AG04450 (cell line): ENCODE results near the gene GORAB. TPM values are rescaled to one million over a fixed set of nuclear protein-coding genes. Genes with fewer than 3 reads are reported as not detected.

Experiments used
- CTCF ChIA-PET: fragments of 300-600, 350-600 bp; formaldehyde crosslinking; extraction: SDS; loops from one replicate; lab custom pipeline; 2022; ENCODE audit warnings: antibody characterized with exemption, inconsistent platforms; lab: Charles Lee
- POLR2A ChIA-PET: fragments of 350-600 bp; formaldehyde crosslinking; extraction: SDS; loops from one replicate; lab custom pipeline; 2021; ENCODE audit warnings: antibody characterized with exemption, inconsistent platforms; lab: Yijun Ruan, JAX
- DNase-seq: peaks from one replicate; pipeline ENCODE4 v3.0.0-alpha.2; 2011; ENCODE audit warnings: low read depth, low spot score
- H3K27ac ChIP-seq: one replicate; pipeline ENCODE4 v1.5.1; 2012; ENCODE audit warnings: low read depth, low read length, control low read depth
- H3K27me3 ChIP-seq: one replicate; pipeline ENCODE4 v1.6.0; 2012; ENCODE audit warnings: low read length; ENCODE audit not compliant: control insufficient read depth, insufficient read depth
- H3K4me3 ChIP-seq: 2 replicates; pipeline ENCODE4 v1.5.1; 2011; ENCODE audit warnings: mild to moderate bottlenecking, low read depth, low read length, control low read depth
- H3K9me3 ChIP-seq: 2 replicates; pipeline ENCODE4 v1.5.1; 2012; ENCODE audit warnings: low read length; ENCODE audit not compliant: control insufficient read depth, insufficient read depth
- polyA plus RNA-seq: library from polyadenylated mRNA; depleted of rRNA; stranded (reverse); fragments of >200 nt; gene quantifications from 2 replicates; pipeline ENCODE4 v1.2.3, GENCODE V29; 2011
- TF ChIP-seq, protein P1 (sequence below): IDR thresholded peaks from 2 replicates; pipeline ENCODE4 v1.5.1; 2011; ENCODE audit warnings: low read depth, low read length, control low read depth, inconsistent platforms

Gene GORAB
- polyA plus RNA-seq, 1 experiment = 23.5 TPM

DNA sequence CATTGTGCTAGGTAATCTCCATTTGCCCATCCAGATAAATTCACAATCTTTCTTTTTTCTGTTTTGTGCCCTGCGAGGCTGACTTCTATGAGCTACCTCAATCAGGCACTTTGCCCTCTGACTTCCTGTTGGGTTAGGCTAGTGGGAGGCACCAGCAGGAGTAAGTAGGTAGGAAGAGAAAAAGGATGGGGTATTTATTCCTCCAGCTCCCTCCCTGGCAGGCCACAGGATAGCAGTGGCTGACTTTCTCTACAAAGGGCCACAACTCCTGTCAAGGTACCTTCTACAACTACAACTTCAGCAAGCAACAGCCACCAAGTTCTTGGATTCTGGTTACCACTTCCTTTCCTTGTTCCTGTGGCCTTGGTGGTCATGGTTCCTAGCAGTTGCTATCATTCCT lies 18.8 kb upstream of the GORAB start:
- TF ChIP-seq, protein P1, sequence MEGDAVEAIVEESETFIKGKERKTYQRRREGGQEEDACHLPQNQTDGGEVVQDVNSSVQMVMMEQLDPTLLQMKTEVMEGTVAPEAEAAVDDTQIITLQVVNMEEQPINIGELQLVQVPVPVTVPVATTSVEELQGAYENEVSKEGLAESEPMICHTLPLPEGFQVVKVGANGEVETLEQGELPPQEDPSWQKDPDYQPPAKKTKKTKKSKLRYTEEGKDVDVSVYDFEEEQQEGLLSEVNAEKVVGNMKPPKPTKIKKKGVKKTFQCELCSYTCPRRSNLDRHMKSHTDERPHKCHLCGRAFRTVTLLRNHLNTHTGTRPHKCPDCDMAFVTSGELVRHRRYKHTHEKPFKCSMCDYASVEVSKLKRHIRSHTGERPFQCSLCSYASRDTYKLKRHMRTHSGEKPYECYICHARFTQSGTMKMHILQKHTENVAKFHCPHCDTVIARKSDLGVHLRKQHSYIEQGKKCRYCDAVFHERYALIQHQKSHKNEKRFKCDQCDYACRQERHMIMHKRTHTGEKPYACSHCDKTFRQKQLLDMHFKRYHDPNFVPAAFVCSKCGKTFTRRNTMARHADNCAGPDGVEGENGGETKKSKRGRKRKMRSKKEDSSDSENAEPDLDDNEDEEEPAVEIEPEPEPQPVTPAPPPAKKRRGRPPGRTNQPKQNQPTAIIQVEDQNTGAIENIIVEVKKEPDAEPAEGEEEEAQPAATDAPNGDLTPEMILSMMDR = no peak
- POLR2A ChIA-PET = no interaction called here
- CTCF ChIA-PET = no interaction called here

DNA sequence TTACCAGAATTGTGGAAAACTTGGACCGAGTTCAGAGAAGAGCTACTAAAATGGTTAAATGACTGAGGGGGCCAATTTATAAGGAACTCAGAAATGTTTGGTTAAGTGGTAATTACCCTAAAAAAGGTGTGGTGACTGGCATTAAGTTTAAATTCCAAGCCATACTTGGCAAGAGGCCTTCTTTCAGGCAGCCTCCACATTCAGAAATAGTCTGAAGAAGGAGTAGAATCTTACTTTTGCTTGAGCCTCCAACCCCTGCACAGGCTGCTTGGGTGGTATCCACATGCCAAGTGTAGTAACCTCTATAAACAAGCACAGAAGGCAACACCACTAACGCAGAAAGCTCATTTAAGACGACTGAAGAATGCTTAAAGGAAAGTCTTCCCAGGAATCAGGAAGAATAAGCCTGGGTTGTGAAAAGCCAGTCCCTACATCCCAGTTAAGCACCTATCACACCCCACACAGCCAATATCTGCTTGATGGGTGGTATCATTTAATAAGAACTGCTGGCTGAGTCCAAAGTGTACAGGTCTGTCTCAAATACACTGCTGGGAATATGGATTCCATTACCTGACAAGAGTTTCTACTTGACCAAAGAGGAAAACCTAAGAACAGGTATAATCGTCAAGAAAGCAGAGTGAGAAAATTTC lies 13.7 kb upstream of the GORAB start:
- H3K9me3 ChIP-seq = no peaks in the 10 kb centered on the region
- CTCF ChIA-PET = no interaction called here
- no peak overlapping the region for H3K27ac ChIP-seq
- H3K4me3 ChIP-seq = no peak overlapping the region
- POLR2A ChIA-PET = no interaction called here
- TF ChIP-seq, protein P1 = no peak
- H3K27me3 ChIP-seq = no peaks in the 10 kb centered on the region
- no peak for DNase-seq

More for the DNA sequence above, 18.8 kb upstream of the GORAB start:
- no peak overlapping the region for H3K4me3 ChIP-seq
- DNase-seq = no peak
- no peaks in the 10 kb centered on the region for H3K9me3 ChIP-seq
- no peak overlapping the region for H3K27ac ChIP-seq
- H3K27me3 ChIP-seq = no peaks in the 10 kb centered on the region

DNA sequence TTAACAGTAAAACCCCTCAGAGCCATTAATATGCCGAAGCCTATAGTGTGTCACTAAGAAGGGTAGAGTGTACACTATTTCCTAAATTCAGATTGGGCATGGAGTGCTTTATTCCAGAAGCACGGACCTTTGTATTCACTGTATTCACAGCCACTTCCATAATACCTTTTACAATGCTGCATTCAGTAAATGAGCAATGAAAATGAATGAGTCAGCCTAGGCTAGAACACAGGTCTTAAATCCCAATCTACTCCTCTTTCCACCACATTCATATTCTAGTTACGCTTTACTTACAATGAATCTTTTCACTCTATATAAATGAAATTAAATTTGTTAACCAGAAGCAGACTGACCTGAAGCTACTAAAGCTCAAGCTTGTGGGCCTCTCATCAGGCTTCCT lies 13.0 kb upstream of the GORAB start:
- CTCF ChIA-PET = no interaction called here
- POLR2A ChIA-PET = no interaction called here
- Histone ChIP-seq H3K9me3 (no peaks in the 10 kb centered on the region), H3K4me3 (no peak overlapping the region), H3K27ac (no peak overlapping the region), H3K27me3 (no peaks in the 10 kb centered on the region)
- TF ChIP-seq, protein P1 = no peak
- DNase-seq = no peak

DNA sequence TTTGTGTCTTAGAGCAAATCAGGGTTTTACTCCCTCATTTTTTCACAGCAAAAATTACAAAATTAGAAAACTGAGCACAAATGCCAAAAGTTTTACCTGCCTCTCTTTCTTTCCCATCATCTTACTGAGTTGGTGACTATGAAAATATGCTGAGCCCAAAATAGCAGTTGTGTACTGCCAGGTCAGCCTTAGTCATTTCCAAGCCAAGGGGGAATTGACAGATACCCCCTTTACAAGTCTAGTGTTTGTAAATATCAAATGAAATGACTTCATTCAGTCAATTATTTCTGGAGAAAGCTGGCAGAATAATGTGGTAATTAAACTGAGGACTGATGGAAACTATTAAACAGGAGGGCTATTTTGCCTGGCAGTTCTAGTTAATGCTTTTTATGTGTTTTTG lies 11.4 kb upstream of the GORAB start:
- no peaks in the 10 kb centered on the region for H3K9me3 ChIP-seq
- POLR2A ChIA-PET = no interaction called here
- CTCF ChIA-PET = interaction anchor here (0.6 to 1.4 kb wide), 2 partner anchors 172 to 446 kb away, joined by 3 read pairs; partner anchors contain the start of gene KIFAP3
- no peaks in the 10 kb centered on the region for H3K27me3 ChIP-seq
- DNase-seq = no peak
- no peak overlapping the region for H3K27ac ChIP-seq
- H3K4me3 ChIP-seq = no peak overlapping the region
- TF ChIP-seq, protein P1 = no peak

DNA sequence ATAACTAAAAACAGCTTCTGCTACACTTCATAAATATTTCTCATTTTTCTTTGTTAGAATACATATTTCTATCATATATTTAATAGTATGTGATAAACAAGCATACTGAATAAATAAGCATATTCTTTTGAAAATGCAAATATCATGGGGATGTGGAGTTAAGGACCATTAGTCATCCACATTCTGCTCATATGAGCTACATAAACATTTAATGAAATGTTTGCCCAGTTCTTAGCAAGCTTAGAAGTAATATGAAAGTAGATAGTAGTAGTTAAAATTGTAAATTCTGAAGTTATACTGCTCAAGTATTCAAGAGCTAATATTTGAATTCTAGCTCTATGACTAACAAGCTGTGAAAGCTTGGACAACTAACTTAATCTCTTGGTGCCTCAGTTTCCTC lies 10.1 kb upstream of the GORAB start:
- CTCF ChIA-PET = interaction anchor here (1.4 kb wide), 1 partner anchor 447 kb away, joined by 3 read pairs; the partner anchor contains the start of gene KIFAP3
- no peak overlapping the region for H3K27ac ChIP-seq

More for the DNA sequence above, 10.1 kb upstream of the GORAB start:
- POLR2A ChIA-PET = interaction anchor here (1.1 kb wide), 1 partner anchor 10 kb away, joined by 4 read pairs; the partner anchor contains the start of gene GORAB
- no peaks in the 10 kb centered on the region for H3K27me3 ChIP-seq
- TF ChIP-seq, protein P1 = no peak
- DNase-seq = no peak
- H3K9me3 ChIP-seq = no peaks in the 10 kb centered on the region
- no peak overlapping the region for H3K4me3 ChIP-seq
